Activated gamma-delta T cell treated with Interleukin-2 at 50 U/mL for 16 hours (primary cell): Measurements from ENCODE around the gene MRPL58.
"Not testable (repeated sequence)": the region's sequence is repeated elsewhere in the genome, so short reads cannot be mapped to it uniquely, and the experiment has no call there.

Experiments used
- DNase-seq: peaks from one replicate; pipeline ENCODE4 v3.0.0-alpha.2; 2020

Gene MRPL58

DNA sequence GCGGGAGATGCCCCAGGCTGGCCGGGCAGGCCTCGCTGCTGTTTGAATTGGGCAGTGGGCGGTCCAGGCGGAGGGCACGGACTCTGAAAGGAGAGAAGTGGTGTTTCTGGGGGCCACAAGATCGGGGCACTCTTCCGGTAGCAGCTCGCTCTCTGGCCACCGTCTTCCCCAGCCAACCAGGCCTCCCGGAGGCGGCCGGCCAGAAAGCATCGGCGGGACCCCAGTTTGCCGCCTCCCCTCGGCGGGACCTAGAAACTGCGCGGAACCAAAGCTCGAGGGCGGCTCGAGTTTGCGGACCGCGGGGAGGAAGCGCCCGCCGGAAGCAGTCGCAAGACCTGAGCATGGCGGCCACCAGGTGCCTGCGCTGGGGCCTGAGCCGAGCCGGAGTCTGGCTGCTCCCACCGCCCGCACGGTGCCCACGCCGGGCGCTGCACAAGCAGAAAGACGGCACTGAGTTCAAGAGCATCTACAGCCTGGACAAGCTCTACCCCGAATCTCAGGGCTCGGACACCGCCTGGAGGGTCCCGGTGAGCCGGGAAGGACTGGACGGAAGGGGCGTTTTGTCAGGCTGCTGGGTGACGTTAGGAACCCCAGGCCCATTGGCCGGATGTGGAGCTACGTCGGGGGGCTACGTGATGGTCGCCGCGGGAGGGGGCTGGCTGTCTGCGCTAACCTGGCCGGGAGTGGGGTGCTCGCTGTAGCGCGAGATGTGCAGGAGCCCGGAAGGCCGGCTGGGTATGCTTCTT is at the start of gene MRPL58:
MRPL58 (plus strand) TSS at position 325 of the 746 bp plus-strand sequence; CDS start at position 342, 17 bp downstream.
- DNase-seq, result peak; percentile 81

DNA sequence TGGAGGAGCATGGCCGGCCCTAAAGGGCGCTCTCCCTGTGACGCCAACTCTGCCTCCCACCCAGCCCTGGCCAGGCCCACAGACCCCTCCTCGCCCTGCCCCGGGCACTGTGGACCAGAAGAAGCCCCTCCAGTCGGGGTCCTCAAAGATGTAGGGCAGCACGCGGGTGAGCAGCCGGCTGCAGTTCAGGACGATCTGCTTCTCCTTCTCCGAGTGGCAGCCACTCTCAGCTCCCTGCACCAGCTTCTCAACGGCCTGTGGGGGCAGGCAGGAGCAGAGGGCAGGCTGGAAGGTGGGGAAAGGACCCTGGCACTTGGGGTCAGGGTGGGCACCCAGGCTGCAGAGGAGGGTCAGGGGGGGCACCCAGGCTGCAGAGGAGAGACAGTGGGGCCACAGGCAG is 48.8 kb upstream of the MRPL58 start:
- no peak for DNase-seq

GRCh38 chr17:74964246-74964761 is 48.2 kb upstream of the MRPL58 start:
- DNase-seq, result no peak

- no peak for DNase-seq
These were observed 47.4 kb upstream of the MRPL58 start for GRCh38 chr17:74964988-74965622.

DNA sequence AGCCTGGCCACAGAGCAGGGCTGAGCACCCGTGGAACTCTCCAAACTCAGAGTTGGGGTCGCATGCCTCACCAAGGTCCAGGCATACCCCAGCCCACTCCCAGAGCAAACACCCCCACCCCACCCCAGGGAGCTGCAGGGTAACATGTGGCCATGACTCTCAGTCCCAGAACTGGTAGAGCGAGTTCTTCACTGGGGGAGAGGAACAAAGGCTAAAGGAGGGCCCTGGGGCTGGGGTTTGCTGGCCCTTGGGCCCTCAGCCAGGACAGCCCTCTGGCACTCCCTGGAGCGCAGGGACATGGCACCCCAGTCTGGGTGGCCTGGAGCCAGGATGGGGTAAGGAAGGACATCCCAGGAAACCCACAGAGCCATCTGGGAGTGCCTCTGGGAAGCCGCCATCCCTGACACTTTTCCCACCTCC is 44.1 kb upstream of the MRPL58 start:
- no peak for DNase-seq

GRCh38 chr17:74969501-74969900 is 43.0 kb upstream of the MRPL58 start:
- not testable (repeated sequence) for DNase-seq

DNA sequence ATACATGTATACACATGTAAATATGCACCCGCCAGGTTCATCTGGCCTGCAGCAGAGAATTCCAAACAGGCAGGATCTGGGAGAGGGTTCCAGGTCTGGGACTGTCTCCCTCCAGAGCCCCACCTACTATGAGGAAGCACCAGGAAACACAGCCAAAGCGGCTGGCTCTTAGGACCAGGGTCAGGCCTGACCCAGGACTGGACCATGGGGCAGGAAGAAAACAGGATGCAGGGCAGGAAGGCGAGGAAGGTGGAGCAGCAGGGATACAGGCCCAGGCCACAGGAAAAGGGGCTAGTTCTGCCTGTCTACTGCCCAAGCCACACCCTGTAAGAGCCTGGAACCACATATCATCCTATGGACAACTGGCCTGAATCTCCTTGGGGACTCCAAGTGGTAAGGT is 42.1 kb upstream of the MRPL58 start:
- DNase-seq, result no peak

GRCh38 chr17:74971069-74971841 is 41.2 kb upstream of the MRPL58 start:
- no peak for DNase-seq

GRCh38 chr17:74971842-74972106 is 40.7 kb upstream of the MRPL58 start:
- no peak for DNase-seq

DNA sequence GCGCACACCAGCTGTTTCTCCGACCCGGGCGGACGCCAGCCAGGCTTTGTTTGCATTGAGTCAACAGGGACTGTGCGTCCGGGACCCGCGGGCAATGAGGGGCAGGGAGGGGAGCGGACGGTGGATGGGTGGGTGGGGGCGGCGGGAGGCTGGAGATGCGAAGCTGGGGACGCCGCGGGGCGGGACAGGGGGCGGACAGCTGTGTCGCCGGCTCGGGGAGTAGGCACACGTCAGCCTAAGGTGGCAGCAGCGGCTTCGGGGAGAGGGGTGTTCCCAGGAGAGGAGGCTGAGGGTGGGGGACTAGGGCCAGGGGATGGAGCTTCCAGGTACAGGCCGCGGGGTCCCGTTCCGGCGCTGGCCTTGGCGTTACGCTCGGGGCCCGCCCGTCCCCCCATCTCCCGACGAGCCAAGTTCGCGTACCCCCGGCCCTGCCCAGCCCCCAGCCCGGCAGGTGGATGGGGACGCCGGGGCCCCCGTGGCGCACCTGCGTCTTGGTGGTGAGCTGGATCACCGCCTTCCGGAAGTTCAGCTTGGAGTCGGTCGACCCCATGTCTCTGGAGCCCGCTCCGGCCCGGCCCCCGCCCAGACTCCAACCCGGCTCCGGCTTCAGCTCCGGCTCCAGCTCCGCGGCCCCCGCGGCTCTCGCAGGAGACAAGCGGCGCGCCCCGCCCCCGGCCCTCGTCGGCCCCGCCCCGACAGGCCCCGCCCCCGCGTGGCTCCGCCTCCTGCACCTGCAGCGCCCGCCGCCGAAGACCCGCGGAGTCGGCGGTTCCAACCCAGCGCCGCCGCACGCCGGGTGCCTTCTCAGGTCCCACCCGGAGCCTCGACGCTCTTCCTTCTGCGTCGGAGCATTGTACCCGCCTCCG is 40.1 kb upstream of the MRPL58 start, which contains the start of gene HID1:
HID1 (minus strand) TSS at position 653 of the 866 bp plus-strand sequence; CDS start at position 550, 103 bp downstream.
- DNase-seq, result peak; percentile 78

DNA sequence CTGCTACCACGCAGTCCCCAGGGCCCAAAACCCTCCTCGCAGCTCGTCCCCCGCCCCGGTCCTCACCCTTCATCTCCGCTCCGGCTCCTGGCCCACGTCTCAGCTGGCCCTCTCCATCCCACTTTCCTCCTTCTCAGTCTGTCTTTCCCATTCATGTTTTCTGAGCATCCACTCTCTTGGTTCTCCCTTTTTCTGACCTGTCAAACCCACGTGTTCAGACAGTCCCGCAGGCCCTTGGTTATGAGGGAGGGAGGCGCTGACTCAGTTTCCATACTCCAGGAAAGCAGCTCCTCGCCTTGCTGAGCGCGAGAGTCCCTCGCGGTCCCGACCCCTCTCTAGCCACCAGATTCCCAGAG is 39.5 kb upstream of the MRPL58 start:
- DNase-seq, result no peak

GRCh38 chr17:74975943-74976342 is 36.5 kb upstream of the MRPL58 start:
- no peak for DNase-seq

GRCh38 chr17:74977802-74978201 is 34.7 kb upstream of the MRPL58 start:
- no peak for DNase-seq

- DNase-seq, result no peak
These were observed 34.2 kb upstream of the MRPL58 start for GRCh38 chr17:74978240-74978639.

- no peak for DNase-seq
These were observed 32.9 kb upstream of the MRPL58 start for GRCh38 chr17:74979408-74980146.

DNA sequence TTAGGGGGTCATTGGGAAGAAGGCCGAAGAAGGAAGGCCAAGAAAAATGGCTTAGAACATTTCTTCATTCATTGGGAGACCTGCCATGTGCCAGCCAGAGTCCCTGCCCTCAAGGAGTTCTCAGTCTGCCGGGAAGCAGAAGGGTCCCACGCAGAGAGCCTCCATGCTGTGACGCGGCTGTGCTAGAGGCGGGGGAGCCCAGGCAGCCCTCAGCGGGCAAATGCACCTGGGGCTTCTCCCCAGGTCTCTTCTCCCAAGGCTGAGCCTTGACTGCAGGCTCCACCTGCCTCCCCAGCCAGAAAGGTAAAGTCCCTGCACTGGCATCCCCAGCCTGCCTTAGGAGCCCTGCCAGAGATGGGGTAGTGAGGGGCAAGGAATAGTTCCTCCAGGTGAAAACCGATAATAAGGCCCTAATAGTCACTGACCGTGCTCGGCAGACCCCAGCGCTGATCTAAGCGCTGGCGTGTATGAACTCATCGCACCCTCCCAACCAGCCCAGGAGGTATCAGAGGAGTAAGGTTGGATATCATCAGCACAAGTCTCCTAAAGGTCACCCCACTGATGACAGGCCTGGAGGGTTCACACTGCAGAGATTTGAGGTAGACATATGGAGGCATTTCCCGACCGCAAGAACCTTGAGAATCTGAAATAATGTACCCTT is 31.0 kb upstream of the MRPL58 start:
- no peak for DNase-seq

DNA sequence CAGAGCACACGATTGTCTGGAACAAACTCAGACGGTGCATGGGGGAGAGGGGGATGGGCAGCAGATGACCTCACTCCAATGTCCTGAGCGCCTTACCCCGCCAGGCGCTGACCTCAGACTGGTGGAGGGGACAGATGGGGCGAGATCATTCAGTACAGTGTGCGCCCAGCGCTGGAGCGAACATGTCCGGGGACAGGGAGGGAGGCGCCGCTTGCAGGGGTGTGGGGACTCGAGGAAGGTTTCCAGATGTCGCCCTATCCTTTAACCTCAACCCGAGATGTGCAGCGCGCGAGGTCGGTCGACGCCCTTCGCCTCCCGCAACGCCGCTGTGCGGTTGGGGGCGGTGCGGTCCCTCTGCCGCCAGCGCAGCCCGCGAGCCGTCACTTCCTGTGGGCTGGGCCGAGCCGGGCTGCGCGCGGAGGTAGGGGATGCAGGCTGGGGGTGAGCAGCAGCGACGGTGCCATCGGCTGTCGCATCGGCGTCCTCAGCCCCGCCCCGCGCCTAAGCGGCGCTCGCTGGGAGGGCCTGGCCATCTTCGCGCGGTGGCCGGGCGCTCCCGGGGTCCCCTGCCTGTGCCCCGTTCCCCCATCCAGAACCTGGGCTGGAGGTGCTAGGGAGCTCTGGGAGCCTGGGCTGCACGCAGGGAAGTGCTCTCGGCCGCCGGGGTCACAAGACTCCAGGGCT is 30.3 kb upstream of the MRPL58 start:
- DNase-seq, result peak; percentile 77

DNA sequence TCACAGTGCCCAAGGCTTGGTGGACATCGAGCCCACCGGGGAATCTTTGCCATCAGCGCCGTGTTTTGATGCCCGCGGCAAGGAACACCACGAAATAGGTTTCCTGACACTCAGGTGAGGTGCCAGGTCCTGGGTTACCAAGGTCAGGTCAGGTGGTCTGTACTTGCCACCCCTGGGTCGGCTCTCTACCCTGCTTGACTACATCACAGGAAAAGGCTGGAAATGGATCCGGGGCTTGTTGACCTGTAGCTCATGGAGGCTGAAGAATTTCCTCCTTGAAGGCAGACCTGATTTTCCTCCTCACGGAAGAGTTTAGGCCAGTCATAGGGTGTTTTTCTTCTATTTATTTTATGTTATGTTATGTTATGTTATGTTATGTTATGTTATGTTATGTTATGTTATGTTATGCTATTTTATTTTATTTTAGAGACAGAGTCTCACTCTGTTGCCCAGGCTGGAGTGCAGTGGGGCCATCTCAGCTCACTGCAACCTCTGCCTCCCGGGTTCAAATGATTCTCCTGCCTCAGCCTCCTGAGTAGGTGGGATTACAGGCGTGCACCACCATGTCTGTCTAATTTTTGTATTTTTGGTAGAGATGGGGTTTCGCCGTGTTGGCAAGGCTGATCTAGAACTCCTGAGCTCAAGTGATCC is 29.7 kb upstream of the MRPL58 start:
- DNase-seq, result not testable (repeated sequence)

DNA sequence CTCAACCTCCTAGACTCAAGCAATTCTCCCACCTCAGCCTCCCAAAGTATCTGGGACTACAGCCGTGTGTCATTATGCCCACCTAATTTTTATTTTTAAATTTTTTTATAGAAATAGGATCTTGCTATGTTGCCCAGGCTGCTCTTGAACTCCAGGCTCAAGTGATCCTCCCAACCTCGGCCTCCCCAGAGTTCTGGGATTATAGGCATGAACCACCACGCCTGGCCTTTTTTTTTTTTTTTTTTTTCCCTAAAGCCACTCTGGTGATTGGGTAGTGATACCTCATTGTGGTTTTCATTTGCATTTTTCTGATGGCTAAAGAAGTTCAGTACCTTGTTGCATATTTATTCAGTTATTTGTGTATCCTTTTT is 26.3 kb upstream of the MRPL58 start:
- no peak for DNase-seq

DNA sequence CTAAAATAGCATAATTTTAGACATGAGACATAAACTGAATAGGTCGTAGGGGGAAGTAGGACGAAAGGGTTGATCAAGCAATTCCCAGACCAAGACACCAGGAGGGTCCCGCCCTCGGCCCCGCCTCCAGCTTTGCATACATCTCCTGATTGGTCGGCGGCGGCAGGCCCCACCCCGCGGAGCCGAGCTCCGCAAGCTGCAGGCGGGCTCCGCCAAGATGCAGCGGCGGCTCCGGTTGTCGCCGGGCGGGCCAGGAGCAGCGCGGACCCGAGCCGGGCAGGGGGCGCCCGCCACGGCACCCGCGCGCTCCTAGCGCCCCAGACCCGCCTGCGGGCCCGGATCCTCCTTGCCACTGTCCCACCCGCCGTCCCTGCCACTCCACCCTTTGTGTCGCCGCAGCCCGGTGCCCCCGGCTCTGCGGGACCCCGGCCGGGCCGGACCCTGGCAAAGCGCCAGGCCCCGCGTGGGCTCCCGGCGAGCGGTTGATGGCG is 25.0 kb upstream of the MRPL58 start, which contains the start of gene CDR2L:
CDR2L (plus strand) TSS at position 215 of the 491 bp plus-strand sequence. CDS start 412 bp downstream, outside the sequence.
- DNase-seq, result peak; percentile 89
